K562 (cell line): ENCODE data around the gene SHB. TPM values are rescaled to one million over a fixed set of nuclear protein-coding genes. Genes with fewer than 3 reads are reported as not detected.

Source experiments
- ATAC-seq: fragments of 200-7000 bp; cut with Tn5 transposase; 3 replicates; pipeline ENCODE4 v1.9.1; 2020; ENCODE audit warnings: moderate library complexity
- BruUV-seq: library from RNA; stranded (reverse); fragments of 400-500 nt; replicated peaks from 2 replicates; lab custom pipeline; 2021; lab: Mats Ljungman, UMichigan
- CTCF ChIA-PET: fragments of 300-600 bp; formaldehyde crosslinking; extraction: SDS; loops from one replicate; lab custom pipeline; 2021; ENCODE audit warnings: low intra/inter-chr PET ratio; lab: Yijun Ruan, JAX
- POLR2A ChIA-PET: fragments of 300-600, 350-650 bp; sonication (Branson Sonifier 250); formaldehyde crosslinking; extraction: SDS; loops from one replicate; lab custom pipeline; 2021; ENCODE audit warnings: antibody characterized with exemption, inconsistent platforms; lab: Yijun Ruan, JAX
- DNase-seq, 4 experiments: peaks; one replicate each; pipeline versions ENCODE4 v3.0.0 to v3.0.0-alpha.2; 2011 to 2018; ENCODE audit warnings: low spot score in 3 of 4, mixed read lengths in 3 of 4; ENCODE audit errors: extremely low read depth in 1 of 4
- FAIRE-seq: peaks from 2 replicates; lab custom pipeline; 2011; peaks lifted over from hg19 to GRCh38; lab: Jason Lieb, UNC
- H2AFZ ChIP-seq: 2 replicates; pipeline ENCODE4 v1.6.0; 2011; ENCODE audit warnings: low read depth, low read length, control low read depth, inconsistent platforms
- H3K27ac ChIP-seq: fragments of 200-600 bp; 3 replicates; pipeline ENCODE4 v1.8.0; 2011; ENCODE audit warnings: low read depth, mild to moderate bottlenecking, control low read depth, inconsistent platforms, low read length, moderate library complexity, mixed read lengths; ENCODE audit errors: extremely low read depth
- H3K27me3 ChIP-seq, 2 experiments: fragments of 300-600 bp in 1 of 2; 2 replicates in 1 of 2; 3 replicates in 1 of 2; pipeline versions ENCODE4 v1.6.0 to v1.8.0; 2011; ENCODE audit warnings: inconsistent platforms in 2 of 2, low read length in 2 of 2, mild to moderate bottlenecking in 1 of 2, mixed read lengths in 1 of 2, moderate library complexity in 1 of 2; ENCODE audit not compliant: control insufficient read depth in 2 of 2, insufficient read depth in 2 of 2
- H3K36me3 ChIP-seq: fragments of 300-600 bp; 3 replicates; pipeline ENCODE4 v1.8.0; 2011; ENCODE audit warnings: mild to moderate bottlenecking, low read length, inconsistent platforms; ENCODE audit not compliant: control insufficient read depth, insufficient read depth
- H3K4me1 ChIP-seq, 2 experiments: fragments of 200-600 bp in 1 of 2; replicated peaks in 1 of 2; 2 replicates in 1 of 2; 3 replicates in 1 of 2; pipeline versions ENCODE4 v1.5.1 to v1.8.0; 2011; ENCODE audit warnings: inconsistent platforms in 2 of 2, low read length in 2 of 2, mild to moderate bottlenecking in 1 of 2, mixed read lengths in 1 of 2, moderate library complexity in 1 of 2; ENCODE audit not compliant: control insufficient read depth in 2 of 2, insufficient read depth in 2 of 2
- H3K4me2 ChIP-seq: 2 replicates; pipeline ENCODE4 v1.6.1; 2011; ENCODE audit warnings: low read length, control low read depth, inconsistent platforms, mixed read lengths; ENCODE audit not compliant: insufficient read depth
- H3K4me3 ChIP-seq: fragments of 200-600 bp; sonication (generic), shearing (Covaris generic); 2 replicates; pipeline ENCODE4 v1.5.1; 2016; ENCODE audit warnings: control low read depth, inconsistent platforms
- H3K79me2 ChIP-seq: fragments of 200-600 bp; 3 replicates; pipeline ENCODE4 v1.8.0; 2011; ENCODE audit warnings: low read length, inconsistent platforms; ENCODE audit not compliant: control insufficient read depth, insufficient read depth
- H3K9ac ChIP-seq, 2 experiments: 2 replicates each; pipeline versions ENCODE4 v1.6.0 to v1.6.1; 2011; ENCODE audit warnings: low read depth in 2 of 2, low read length in 2 of 2, control low read depth in 1 of 2, inconsistent platforms in 1 of 2, mild to moderate bottlenecking in 1 of 2, mixed read lengths in 1 of 2; ENCODE audit not compliant: insufficient read depth in 1 of 2
- H3K9me1 ChIP-seq: one replicate; pipeline ENCODE4 v1.6.0; 2011; ENCODE audit warnings: inconsistent platforms, mild to moderate bottlenecking, low read length, moderate library complexity; ENCODE audit not compliant: control insufficient read depth, insufficient read depth
- H3K9me3 ChIP-seq: replicated peaks from 2 replicates; pipeline ENCODE4 v1.5.1; 2011; ENCODE audit warnings: low read depth, low read length, inconsistent platforms; ENCODE audit not compliant: control insufficient read depth, insufficient read depth
- H4K20me1 ChIP-seq: replicated peaks from 2 replicates; pipeline ENCODE4 v1.6.1; 2011; ENCODE audit warnings: low read length, inconsistent platforms, mixed read lengths; ENCODE audit not compliant: control insufficient read depth, insufficient read depth
- CC2D1A ChIP-seq: fragments of 450-650 bp; IDR thresholded peaks from 2 replicates; pipeline ENCODE4 v1.6.1; 2017; ENCODE audit warnings: mild to moderate bottlenecking
- ETV5 ChIP-seq: sonication (generic); formaldehyde crosslinking; IDR thresholded peaks from 2 replicates; pipeline ENCODE4 v1.4.0; 2020; ENCODE audit warnings: low read depth, mild to moderate bottlenecking, missing genetic modification reagents
- JUNB ChIP-seq: fragments of 450-650 bp; formaldehyde crosslinking; conservative IDR thresholded peaks from 2 replicates; pipeline ENCODE4 v1.4.0; 2020; ENCODE audit warnings: mild to moderate bottlenecking
- KLF6 ChIP-seq: fragments of 250-450 bp; sonication (Bioruptor Pico); IDR thresholded peaks from 2 replicates; pipeline ENCODE4 v1.4.0; 2020; ENCODE audit warnings: mild to moderate bottlenecking, moderate library complexity, borderline replicate concordance
- MTA2 ChIP-seq: fragments of 450-650 bp; IDR thresholded peaks from 2 replicates; pipeline ENCODE4 v1.6.1; 2016; ENCODE audit warnings: low read depth
- UBTF ChIP-seq, 2 experiments: IDR thresholded peaks; 2 replicates each; pipeline ENCODE4 v1.6.1; 2012; ENCODE audit warnings: improper control_type of control experiment in 2 of 2, low read depth in 2 of 2, low read length in 2 of 2, borderline replicate concordance in 1 of 2
- USF1 ChIP-seq: sonication (generic); formaldehyde crosslinking; IDR thresholded peaks from 2 replicates; pipeline ENCODE4 v1.9.0; 2022; ENCODE audit warnings: mild to moderate bottlenecking, missing genetic modification reagents
- ZBTB7A ChIP-seq: IDR thresholded peaks from 2 replicates; pipeline ENCODE4 v1.6.1; 2011; ENCODE audit warnings: low read depth, mild to moderate bottlenecking, low read length, moderate library complexity, borderline replicate concordance; ENCODE audit not compliant: control insufficient read depth
- ZNF24 ChIP-seq: fragments of 450-650 bp; IDR thresholded peaks from 2 replicates; pipeline ENCODE4 v1.6.1; 2016
- ZNF57 ChIP-seq: fragments of 450-650 bp; formaldehyde crosslinking; IDR thresholded peaks from 2 replicates; pipeline ENCODE4 v1.4.0; 2020; ENCODE audit warnings: mild to moderate bottlenecking, moderate library complexity
- ZNF830 ChIP-seq: fragments of 250-450 bp; sonication (Bioruptor Pico); IDR thresholded peaks from 2 replicates; pipeline ENCODE4 v1.5.0; 2021; ENCODE audit warnings: mild to moderate bottlenecking
- WGBS: fragments of 100-300 bp; shearing (Covaris generic); methylation state at CpG from one replicate; pipeline ENCODE4 v1.1.6; 2016; ENCODE audit warnings: low coverage, mixed read lengths; ENCODE audit not compliant: insufficient coverage; ENCODE audit errors: missing lambda C conversion rate; 5-methylcytosine and 5-hydroxymethylcytosine counted together
- in situ Hi-C: fragments of 300-500 bp; cut with MboI; formaldehyde crosslinking; loops from 4 replicates; pipeline ENCODE4 v1.15.0; 2018; ENCODE audit warnings: inconsistent platforms, mixed read lengths
- intact Hi-C: fragments of 100-400 bp; cut with micrococcal nuclease; formaldehyde crosslinking; loops from 2 replicates; pipeline ENCODE4 v1.14.2; 2022
- polyA plus RNA-seq, 8 experiments: library from polyadenylated mRNA; depleted of rRNA in 4 of 8; stranded (reverse) in 5 of 8; unstranded in 3 of 8; fragments of >200 nt; fragmentation: Nextera tagmentation in 2 of 8; fragmentation: Illumina TruSeq in 1 of 8; extraction: Ambion mirVana in 2 of 8; extraction: Trizol in 1 of 8; gene quantifications; 2 replicates each; pipeline versions ENCODE4 v1.2.1 to v1.2.3, GENCODE V29; 2011 to 2014; ENCODE audit warnings: inconsistent platforms in 1 of 8, missing spikeins in 1 of 8
- total RNA-seq, 7 experiments: library from RNA; depleted of rRNA in 6 of 7; stranded (reverse); fragments of >200 nt in 6 of 7; fragmentation: Illumina TruSeq in 2 of 7; extraction: Trizol in 2 of 7; gene quantifications; 2 replicates each; pipeline versions ENCODE4 v1.2.1 to v1.2.3, GENCODE V29; 2011 to 2021; ENCODE audit warnings: low replicate concordance in 1 of 7

Gene SHB
- total and polyA plus RNA-seq, 9 of the 15 experiments (the other 6 are each of a cell fraction or from before 2014, with no cell fraction given): 0.78 to 16.0 (median 5.3) TPM

DNA sequence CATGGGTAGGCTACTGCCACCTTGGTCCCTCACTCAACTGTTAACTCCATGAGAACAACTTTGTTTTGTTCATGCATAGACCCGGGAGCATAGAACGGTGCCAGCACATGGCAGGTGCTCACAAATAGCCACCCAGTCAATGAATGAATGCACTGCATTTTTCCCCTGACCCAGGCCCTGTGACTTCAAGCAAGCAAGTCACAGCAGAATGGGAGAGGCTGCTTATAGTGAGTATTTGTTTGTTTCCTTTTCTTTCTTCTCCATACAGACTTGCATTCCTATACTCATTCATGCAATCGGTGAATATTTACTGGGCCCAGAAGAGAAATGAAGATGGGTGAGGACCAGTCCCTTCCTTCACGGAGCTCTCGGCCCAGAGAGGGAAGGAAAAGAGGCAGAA is 62.0 kb downstream of the SHB start (continued):
- TF ChIP-seq USF1 (CRISPR knock-in tag): no peak
- TF ChIP-seq ZBTB7A: no peak
- no peak for TF ChIP-seq JUNB (CRISPR knock-in tag)
- no peak for TF ChIP-seq KLF6 (CRISPR knock-in tag)
- TF ChIP-seq ZNF24: no peak
- no peak for TF ChIP-seq ZNF830 (CRISPR knock-in tag)

- no peak for ATAC-seq
- FAIRE-seq: no peak
- POLR2A ChIA-PET: no interaction called here
- TF ChIP-seq CC2D1A (no peak), MTA2 (no peak), ETV5 (CRISPR knock-in tag) (no peak), ZNF57 (CRISPR knock-in tag) (no peak), UBTF (IDR thresholded peaks at IDR 0.05; ENCODE audit: borderline replicate concordance in 1 of 2, low read depth in 2 of 2, low read length in 2 of 2) (no peak)
These were observed 62.9 kb downstream of the SHB start for GRCh38 chr9:38006163-38006562.

More at GRCh38 chr9:38006163-38006562, 62.9 kb downstream of the SHB start:
- no peak for DNase-seq
- no peaks in the 10 kb centered on the region for H3K9me3 ChIP-seq
- peaks cover 6% of the 10 kb centered on the region for H3K9me1 ChIP-seq
- H3K9ac ChIP-seq: peak overlapping the region in 1 of 2 experiments; percentile 38; a peak in 1 of 4 replicates
- no peak overlapping the region for H2AFZ ChIP-seq
- in situ Hi-C loops: no loop called here
- CTCF ChIA-PET: no interaction called here
- no peaks in the 10 kb centered on the region for H3K36me3 ChIP-seq
- no TSS peak for BruUV-seq
- peaks cover 17 to 18% of the 10 kb centered on the region in 2 experiments for H3K4me1 ChIP-seq
- no peak overlapping the region for H3K4me3 ChIP-seq
- H3K79me2 ChIP-seq: no peaks in the 10 kb centered on the region
- no peaks in the 10 kb centered on the region for H3K27me3 ChIP-seq
- H3K4me2 ChIP-seq: no peak overlapping the region
- 65% methylated on average over 7 of the region's 7 CpGs for WGBS
- H3K27ac ChIP-seq: no peak overlapping the region
- peaks cover 12% of the 10 kb centered on the region for H4K20me1 ChIP-seq
- intact Hi-C loops: no loop called here
